Osteocyte (in vitro differentiated cells): Measurements from ENCODE around the gene FBXO38. TPM values are rescaled to one million over a fixed set of nuclear protein-coding genes. Genes with fewer than 3 reads are reported as not detected.

ENCODE experiments used
- DNase-seq: peaks from one replicate; pipeline ENCODE4 v3.0.0; 2021; ENCODE audit warnings: mixed read lengths; ENCODE audit not compliant: unreplicated experiment; ENCODE audit errors: extremely low spot score
- H3K27ac Mint-ChIP-seq: one replicate; pipeline ENCODE4 v1.8.0; 2021; ENCODE audit warnings: mild to moderate bottlenecking, mixed read lengths; ENCODE audit not compliant: unreplicated experiment
- H3K27me3 Mint-ChIP-seq: one replicate; pipeline ENCODE4 v1.8.0; 2021; ENCODE audit warnings: mixed read lengths; ENCODE audit not compliant: unreplicated experiment
- H3K36me3 Mint-ChIP-seq: one replicate; pipeline ENCODE4 v1.8.0; 2021; ENCODE audit warnings: mixed read lengths; ENCODE audit not compliant: unreplicated experiment
- H3K4me1 Mint-ChIP-seq: one replicate; pipeline ENCODE4 v1.8.0; 2021; ENCODE audit warnings: mixed read lengths; ENCODE audit not compliant: unreplicated experiment
- H3K4me3 Mint-ChIP-seq: one replicate; pipeline ENCODE4 v1.8.0; 2021; ENCODE audit warnings: mild to moderate bottlenecking, moderate library complexity, mixed read lengths; ENCODE audit not compliant: unreplicated experiment
- H3K9me3 Mint-ChIP-seq: one replicate; pipeline ENCODE4 v1.8.0; 2021; ENCODE audit warnings: mixed read lengths; ENCODE audit not compliant: unreplicated experiment
- CTCF ChIP-seq: fragments of 200-600 bp; sonication (generic); IDR thresholded peaks from 2 replicates; pipeline ENCODE4 v1.5.0; 2021; ENCODE audit warnings: antibody characterized with exemption, mild to moderate bottlenecking, moderate library complexity
- total RNA-seq: library from RNA; stranded (reverse); gene quantifications from 2 replicates; pipeline ENCODE4 v1.2.1, GENCODE V29; 2021

FBXO38 gene
- total RNA-seq, 1 donor from 2014 or later = 50.1 TPM

- no peak for TF ChIP-seq CTCF
- H3K9me3 Mint-ChIP-seq = no peaks in the 10 kb centered on the region
These were observed 24.3 kb downstream of the FBXO38 start for GRCh38 chr5:148408092-148408491.

GRCh38 chr5:148412124-148412523 lies 28.4 kb downstream of the FBXO38 start:
- TF ChIP-seq CTCF = no peak
- no peak overlapping the region for H3K27ac Mint-ChIP-seq
- no peak for DNase-seq
- no peak overlapping the region for H3K4me3 Mint-ChIP-seq
- no peaks in the 10 kb centered on the region for H3K27me3 Mint-ChIP-seq
- no peaks in the 10 kb centered on the region for H3K4me1 Mint-ChIP-seq
- peaks cover 58% of the 10 kb centered on the region for H3K36me3 Mint-ChIP-seq
- no peaks in the 10 kb centered on the region for H3K9me3 Mint-ChIP-seq

More at GRCh38 chr5:148408092-148408491, 24.3 kb downstream of the FBXO38 start:
- H3K36me3 Mint-ChIP-seq = peaks cover 60% of the 10 kb centered on the region
- no peak overlapping the region for H3K4me3 Mint-ChIP-seq
- H3K27me3 Mint-ChIP-seq = no peaks in the 10 kb centered on the region
- no peak for DNase-seq
- no peaks in the 10 kb centered on the region for H3K4me1 Mint-ChIP-seq
- H3K27ac Mint-ChIP-seq = no peak overlapping the region

- no peaks in the 10 kb centered on the region for H3K27me3 Mint-ChIP-seq
- DNase-seq = no peak
- H3K9me3 Mint-ChIP-seq = no peaks in the 10 kb centered on the region
- H3K4me3 Mint-ChIP-seq = no peak overlapping the region
- no peak for TF ChIP-seq CTCF
- H3K36me3 Mint-ChIP-seq = peaks cover 66% of the 10 kb centered on the region
- H3K4me1 Mint-ChIP-seq = no peaks in the 10 kb centered on the region
- no peak overlapping the region for H3K27ac Mint-ChIP-seq
These were observed 31.1 kb downstream of the FBXO38 start for GRCh38 chr5:148414833-148415232.

- H3K4me1 Mint-ChIP-seq = no peaks in the 10 kb centered on the region
- H3K27me3 Mint-ChIP-seq = no peaks in the 10 kb centered on the region
- H3K4me3 Mint-ChIP-seq = no peak overlapping the region
- DNase-seq = no peak
- H3K27ac Mint-ChIP-seq = no peak overlapping the region
- no peak for TF ChIP-seq CTCF
- H3K36me3 Mint-ChIP-seq = peaks cover 54% of the 10 kb centered on the region
- no peaks in the 10 kb centered on the region for H3K9me3 Mint-ChIP-seq
These were observed 32.7 kb downstream of the FBXO38 start for GRCh38 chr5:148416416-148416815.

GRCh38 chr5:148416921-148417320 lies 33.2 kb downstream of the FBXO38 start:
- TF ChIP-seq CTCF = no peak
- Mint-ChIP-seq H3K4me3 (no peak overlapping the region), H3K36me3 (peaks cover 58% of the 10 kb centered on the region), H3K4me1 (no peaks in the 10 kb centered on the region), H3K27ac (no peak overlapping the region), H3K27me3 (no peaks in the 10 kb centered on the region), H3K9me3 (no peaks in the 10 kb centered on the region)
- DNase-seq = no peak
